GM12865 (cell line): ENCODE data around the gene C1orf74.

Source experiments
- DNase-seq: peaks from one replicate; pipeline ENCODE4 v3.0.0; 2010; ENCODE audit warnings: low read depth
- H3K4me3 ChIP-seq: 2 replicates; pipeline ENCODE4 v1.5.1; 2011; ENCODE audit warnings: mild to moderate bottlenecking, low read depth, low read length, control low read depth
- CTCF ChIP-seq: IDR thresholded peaks from 2 replicates; pipeline ENCODE4 v1.5.1; 2011; ENCODE audit warnings: low read length, control low read depth, low read depth, inconsistent platforms; ENCODE audit not compliant: insufficient read depth; ENCODE audit errors: missing control alignments

The C1orf74 gene

GRCh38 chr1:209815931-209816341, 31.6 kb upstream of the C1orf74 start:
- TF ChIP-seq CTCF: no peak
- no peak overlapping the region for H3K4me3 ChIP-seq
- peak; percentile 13 for DNase-seq

- H3K4me3 ChIP-seq: no peak overlapping the region
- no peak for TF ChIP-seq CTCF
- no peak for DNase-seq
Measured at GRCh38 chr1:209815490-209815889, 31.1 kb upstream of the C1orf74 start.

- DNase-seq: no peak
- no peak overlapping the region for H3K4me3 ChIP-seq
- TF ChIP-seq CTCF: no peak
Measured at GRCh38 chr1:209813902-209814301, 29.5 kb upstream of the C1orf74 start.

- H3K4me3 ChIP-seq: no peak overlapping the region
- no peak for DNase-seq
- TF ChIP-seq CTCF: no peak
Measured at GRCh38 chr1:209810783-209811182, 26.4 kb upstream of the C1orf74 start.

GRCh38 chr1:209809611-209810010, 25.3 kb upstream of the C1orf74 start:
- no peak overlapping the region for H3K4me3 ChIP-seq
- no peak for TF ChIP-seq CTCF
- DNase-seq: no peak

GRCh38 chr1:209808059-209808581, 23.8 kb upstream of the C1orf74 start:
- no peak for TF ChIP-seq CTCF
- H3K4me3 ChIP-seq: no peak overlapping the region
- DNase-seq: no peak

- no peak for DNase-seq
- no peak for TF ChIP-seq CTCF
Measured at GRCh38 chr1:209807509-209807908, 23.1 kb upstream of the C1orf74 start.

More at GRCh38 chr1:209807509-209807908, 23.1 kb upstream of the C1orf74 start:
- no peak overlapping the region for H3K4me3 ChIP-seq
